GM21717 (cell line): ENCODE data around the gene BRSK2.
"Not testable (repeated sequence)": the region's sequence is repeated elsewhere in the genome, so short reads cannot be mapped to it uniquely, and the experiment has no call there.

Source experiments
- ATAC-seq: cut with Tn5 transposase; IDR thresholded peaks from one replicate; pipeline ENCODE4 v1.9.1; 2021; ENCODE audit warnings: mild to moderate bottlenecking, moderate library complexity; ENCODE audit not compliant: unreplicated experiment

BRSK2 gene

DNA sequence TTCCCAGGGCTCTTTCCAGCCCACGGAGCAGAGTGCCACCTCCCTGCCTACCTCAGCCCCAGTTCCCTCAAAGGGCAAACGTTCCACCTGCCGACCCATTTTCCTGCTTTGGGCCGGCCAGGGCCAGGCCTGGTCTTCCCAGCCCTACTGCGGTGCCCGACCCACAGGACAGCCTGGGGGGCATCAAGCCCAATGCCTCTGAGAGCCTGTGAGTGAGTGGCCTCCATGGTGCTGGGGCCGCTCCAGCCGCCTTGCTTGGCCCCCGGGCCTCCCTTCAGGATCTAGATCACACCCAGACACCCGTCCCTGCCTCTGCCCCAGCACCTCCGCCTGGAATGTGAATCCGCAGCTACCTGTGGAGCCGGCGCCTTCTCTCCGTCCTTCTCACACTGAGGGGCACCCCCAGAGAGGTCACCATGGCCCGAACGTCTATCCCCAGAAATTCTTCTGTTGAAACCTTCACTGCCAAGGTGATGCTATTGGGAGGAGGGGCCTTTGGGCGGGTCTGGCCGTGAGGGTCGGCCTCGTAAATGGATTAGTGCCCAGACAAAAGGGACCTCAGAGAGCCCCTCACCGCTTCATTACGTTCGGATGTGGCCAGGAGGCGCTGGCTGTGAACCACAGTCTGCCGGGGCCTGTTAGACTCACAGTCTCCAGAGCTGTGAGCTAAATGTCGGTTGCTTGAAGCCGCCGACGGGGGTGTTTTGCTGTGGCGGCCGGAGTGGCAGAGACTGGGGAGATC is 36.2 kb upstream of the BRSK2 start:
- ATAC-seq: no peak

DNA sequence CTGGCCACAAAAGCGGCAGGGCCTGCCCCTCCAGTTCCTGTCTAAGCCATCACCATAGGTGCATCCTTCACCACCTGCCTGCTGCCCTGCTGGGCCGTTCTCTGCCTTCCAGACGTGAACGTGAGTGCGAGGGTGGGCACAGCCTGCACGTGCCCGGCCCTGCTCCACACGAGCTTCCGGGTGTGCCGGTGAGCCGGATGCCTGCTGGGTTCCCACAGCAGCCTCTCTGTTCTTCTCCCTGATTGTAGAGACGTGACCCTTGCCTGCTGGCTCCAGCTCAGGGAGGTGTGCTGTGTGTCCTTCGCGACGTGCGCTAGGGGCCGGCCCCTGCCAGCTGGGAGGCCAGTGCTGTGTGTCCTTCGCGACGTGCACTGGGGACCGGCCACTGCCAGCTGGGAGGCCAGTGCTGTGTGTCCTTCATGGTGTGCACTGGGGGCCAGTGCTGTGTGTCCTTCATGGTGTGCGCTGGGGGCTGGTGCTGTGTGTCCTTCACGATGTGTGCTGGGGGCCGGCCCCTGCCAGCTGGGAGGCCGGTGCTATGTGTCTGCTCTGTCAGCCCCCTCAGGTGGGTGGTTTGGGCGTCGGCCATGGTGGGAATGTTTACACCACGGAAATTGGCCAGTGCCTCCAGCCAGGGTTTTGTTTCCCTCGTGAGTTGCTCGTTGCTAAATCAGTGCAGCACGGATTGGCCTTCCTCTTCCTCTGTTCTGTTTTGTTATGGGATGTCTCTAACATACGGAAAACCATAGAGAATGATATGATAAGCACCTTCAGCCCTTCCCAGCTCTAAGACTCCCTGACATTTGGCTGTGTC is 35.4 kb upstream of the BRSK2 start:
- ATAC-seq: no peak

DNA sequence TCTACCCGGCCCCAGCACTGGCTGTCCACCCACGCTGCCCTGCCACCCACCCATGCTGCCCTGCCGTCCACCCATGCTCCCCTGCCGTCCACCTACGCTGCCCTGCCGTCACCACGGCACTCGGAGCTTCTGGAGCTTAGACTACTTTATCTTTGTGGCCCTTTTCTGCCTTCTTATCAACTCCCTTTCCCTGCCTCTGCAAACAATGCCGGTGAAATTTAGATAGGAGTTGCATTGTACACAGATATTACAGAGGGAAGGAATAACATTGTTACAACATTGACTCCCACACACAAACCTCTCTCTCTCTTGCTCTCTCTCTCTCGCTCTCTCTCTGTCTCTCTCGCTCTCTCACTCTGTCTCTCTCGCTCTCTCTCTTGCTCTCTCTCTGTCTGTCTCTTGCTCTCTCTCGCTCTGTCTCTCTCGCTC is 33.7 kb upstream of the BRSK2 start:
- ATAC-seq: no peak

DNA sequence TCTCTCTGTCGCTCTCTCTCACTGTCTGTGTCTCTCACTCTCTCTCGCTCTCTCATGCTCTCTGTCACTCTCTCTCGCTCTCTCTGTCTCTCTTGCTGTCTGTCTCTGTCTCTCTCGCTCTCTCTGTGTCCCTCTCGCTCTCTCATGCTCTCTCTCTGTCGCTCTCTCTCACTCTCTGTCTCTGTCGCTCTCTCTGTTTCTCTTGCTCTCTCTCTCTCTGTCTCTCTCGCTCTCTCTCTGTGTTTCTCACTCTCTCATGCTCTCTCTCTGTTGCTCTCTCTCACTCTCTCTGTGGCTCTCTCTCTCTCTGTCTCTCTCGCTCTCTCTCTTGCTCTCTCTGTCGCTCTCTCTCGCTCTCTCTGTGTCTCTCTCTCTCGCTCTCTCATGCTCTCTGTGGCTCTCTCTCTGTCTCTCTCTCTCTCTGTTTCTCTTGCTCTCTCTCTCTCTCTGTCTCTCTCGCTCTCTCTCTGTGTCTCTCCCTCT is 33.2 kb upstream of the BRSK2 start:
- ATAC-seq: no peak

DNA sequence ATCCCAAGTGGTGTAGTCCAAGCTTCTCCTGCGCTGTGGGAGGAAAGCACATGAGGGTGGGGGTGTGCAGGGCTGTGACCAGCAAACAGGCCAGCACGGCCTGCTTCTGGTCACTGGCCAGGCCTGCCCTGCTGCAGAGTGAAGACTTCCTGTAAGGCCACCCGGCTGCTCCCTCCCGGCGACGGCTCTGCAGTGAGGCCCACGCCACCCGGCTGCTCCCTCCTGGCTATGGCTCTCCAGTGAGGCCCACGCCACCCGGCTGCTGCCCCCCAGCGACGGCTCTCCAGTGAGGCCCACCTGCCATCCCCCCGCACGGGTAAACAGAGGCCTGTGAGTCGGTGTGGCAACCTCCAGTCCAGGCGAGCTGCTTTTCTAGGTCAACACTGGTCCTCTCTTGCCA is 31.4 kb upstream of the BRSK2 start:
- no peak for ATAC-seq

DNA sequence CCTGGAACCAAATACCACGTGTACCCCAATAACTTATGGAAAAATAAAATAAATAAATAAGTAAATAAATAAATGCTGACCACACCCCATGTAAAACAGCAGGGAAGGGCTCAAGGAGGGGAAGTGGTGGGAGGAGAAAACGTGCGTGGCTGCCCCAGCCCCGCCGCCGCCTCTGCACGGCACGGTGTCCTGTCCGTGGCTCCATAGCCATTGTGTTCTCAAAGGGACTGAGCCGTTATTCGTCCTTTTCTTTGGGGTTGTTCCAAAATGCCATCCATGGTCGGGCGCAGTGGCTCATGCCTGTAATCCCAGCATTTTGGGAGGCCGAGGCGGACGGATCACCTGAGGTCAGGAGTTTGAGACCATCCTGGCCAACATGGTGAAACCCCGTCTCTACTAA is 30.8 kb upstream of the BRSK2 start:
- ATAC-seq: not testable (repeated sequence)

DNA sequence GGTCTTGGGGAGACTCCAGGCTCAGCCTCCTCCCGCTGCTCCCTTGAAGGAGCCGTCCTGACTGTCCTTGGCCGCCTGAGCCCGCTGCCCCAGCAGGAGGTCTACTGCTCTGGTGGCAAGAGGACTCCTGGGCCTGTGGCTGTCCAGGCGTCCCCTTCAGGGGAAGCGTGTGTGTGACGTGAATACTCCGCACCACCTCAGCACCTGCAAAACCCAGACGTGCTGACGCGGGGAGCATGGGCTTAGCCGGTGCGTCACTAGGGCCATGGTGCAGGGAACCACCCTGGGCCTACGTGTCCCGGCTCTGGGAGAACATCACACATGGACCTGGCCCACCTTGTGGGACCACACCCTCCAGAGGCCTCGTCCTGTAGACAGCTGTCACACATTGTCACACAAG is 30.2 kb upstream of the BRSK2 start:
- ATAC-seq: no peak

DNA sequence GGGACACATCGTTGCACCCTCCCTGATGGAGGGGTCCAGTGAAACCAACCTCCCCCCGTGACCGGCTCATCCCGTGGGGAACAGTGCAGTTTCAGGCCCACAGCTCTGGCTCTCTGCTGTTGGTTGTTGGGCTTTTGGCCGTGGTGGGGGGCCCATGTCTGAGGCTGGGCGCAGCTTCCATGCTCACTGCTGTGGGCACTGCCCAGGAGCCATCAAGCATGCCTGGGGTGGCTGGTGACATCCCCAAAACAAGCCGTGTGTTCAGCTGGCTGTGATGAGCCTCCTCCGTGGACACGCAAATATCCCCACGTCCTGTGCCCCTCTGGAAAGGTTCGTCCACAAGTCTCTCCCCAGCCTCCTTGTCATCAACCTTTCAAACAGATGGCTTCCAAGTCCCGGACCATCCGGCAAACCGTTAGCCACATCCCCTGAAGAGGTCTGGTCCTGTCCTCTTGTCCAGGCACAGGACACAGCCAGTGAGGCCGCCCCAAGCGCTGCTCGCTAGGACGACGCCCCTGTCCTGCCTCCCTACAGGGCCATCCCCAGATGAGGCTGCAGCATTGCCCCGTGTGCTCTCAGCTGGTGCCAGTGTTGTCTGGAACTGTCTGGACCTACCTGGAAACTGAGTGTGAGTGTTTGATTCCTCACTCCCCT is 29.4 kb upstream of the BRSK2 start:
- no peak for ATAC-seq

DNA sequence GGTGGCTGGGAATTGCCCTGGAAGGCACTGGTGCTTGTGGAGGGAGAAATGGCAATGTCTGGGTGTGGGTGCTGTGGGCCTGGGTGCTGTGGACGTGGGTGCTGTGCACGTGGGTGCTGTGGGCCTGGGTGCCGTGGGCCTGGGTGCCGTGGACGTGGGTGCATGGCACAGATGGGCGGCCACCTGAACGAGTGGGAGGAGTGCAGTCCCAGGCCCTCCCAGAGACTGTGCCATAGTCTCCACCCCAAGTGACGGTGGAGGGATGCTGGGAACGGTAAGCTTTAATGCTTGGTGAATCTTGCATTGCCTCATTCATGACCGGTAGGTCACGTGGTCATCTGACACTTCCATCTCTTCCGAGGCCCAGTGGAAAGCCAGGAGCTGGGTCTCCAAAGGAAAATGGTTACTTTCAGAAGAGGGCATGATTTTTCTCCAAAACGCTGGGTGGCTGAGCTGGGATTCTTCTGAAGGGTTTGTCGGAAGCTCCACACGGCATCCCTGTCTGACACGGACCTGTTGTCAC is 28.8 kb upstream of the BRSK2 start:
- no peak for ATAC-seq

DNA sequence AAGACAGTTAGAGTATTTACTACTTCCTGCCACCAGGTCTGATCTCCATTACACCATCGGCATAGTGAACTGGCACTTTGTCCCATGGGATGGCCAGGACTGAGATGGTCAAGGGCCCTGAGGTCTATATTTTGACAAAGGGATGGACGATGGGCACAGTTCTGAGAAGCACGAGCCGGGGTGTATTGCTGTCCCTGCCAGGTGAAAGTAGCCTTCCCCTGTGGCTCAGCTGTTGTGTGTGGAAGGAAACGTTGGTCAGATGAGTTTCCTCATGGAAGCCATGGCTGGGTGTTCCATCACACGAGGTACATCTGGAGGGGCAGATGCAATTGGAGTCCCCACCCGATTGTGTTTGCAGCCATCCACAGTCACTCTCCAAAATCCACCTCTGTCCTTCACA is 27.9 kb upstream of the BRSK2 start:
- ATAC-seq: no peak

DNA sequence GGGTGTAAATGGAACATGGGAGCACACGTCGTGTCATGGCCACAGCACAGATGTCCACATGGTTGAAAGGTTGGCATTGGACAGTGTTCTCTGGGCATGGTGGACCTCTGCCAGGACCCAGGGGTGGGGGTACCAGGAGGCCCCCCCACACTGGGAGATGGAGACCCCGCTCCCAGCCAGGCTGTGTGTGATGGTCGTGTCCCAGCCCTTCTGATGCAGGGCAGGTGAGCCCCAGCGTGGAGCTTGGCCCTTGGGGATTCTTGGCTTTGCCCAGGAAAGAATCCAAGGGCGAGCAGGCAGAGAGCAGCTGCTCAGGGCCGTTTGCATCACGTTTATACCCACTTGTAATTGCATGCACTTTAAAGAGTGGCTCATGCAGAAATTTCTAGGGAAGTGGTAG is 22.0 kb upstream of the BRSK2 start:
- no peak for ATAC-seq

DNA sequence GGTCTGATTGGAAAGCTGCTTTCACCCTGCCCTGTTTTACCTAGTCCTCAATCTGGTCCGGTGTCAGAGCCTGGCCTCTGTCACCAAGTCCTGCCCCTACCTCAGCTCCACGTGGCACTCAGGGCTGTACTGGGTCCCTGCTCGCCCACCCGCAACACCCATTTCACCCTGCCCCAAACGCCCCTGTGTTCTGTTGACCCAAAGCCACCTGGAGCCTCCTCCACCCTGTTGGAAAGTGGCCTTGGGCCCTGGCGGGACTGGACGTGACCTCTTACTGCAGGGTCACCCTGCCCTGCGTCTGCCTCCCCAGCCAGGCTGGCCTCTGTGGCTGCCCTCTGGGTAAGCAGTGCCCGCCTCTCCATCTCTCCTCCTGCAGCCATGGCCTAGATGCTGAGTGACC is 21.5 kb upstream of the BRSK2 start:
- ATAC-seq: no peak

DNA sequence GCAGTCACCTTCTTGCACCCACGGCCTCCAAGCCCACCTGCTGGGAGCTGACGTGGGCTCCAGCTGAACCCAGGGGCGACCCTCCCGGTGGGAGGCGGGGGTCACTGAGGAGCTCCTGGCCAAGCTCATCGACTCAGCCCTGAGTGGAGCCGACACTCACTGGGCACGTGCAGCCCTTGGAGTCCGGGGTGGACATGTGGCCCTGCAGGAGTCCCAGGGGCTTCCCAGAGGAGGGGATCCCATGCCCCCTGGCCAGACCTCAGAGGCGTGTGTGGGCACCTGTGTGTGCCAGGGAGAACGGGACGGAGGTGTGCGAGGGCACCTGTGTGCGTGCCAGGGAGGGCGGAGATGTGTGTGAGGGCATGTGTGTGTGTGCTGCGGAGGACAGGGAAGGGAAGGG is 20.8 kb upstream of the BRSK2 start:
- ATAC-seq: no peak

DNA sequence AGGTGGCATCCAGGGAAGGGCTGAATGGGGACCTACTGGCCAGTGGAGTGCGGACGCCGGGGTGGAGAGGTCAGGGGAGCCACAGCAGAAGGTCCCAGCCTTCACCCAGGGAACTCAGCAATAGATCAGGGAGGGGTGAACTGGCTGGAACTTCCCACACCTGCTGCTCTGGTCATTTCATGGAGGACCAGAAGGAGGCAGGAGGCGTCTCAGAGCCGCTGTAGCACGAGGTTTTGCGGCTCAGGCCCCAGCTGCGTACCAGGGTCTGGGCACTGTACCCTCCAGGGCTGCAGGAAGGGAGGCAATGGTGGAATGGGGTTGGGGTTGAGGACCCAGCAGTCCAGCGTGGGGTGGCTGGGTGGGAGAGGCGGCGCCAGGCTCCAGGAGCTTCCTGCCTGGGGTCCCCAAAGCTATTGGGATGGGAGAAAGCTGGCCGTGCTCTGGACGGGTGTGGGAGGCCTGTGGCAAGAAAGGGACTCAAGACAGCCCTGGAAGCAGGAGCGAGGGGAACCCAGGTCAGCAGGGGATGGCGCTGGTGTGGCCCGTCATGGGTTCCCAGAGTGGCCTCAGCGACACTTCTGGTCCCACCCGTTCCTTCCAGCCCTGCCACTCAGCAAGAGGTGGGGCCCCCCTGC is 20.2 kb upstream of the BRSK2 start:
- no peak for ATAC-seq

DNA sequence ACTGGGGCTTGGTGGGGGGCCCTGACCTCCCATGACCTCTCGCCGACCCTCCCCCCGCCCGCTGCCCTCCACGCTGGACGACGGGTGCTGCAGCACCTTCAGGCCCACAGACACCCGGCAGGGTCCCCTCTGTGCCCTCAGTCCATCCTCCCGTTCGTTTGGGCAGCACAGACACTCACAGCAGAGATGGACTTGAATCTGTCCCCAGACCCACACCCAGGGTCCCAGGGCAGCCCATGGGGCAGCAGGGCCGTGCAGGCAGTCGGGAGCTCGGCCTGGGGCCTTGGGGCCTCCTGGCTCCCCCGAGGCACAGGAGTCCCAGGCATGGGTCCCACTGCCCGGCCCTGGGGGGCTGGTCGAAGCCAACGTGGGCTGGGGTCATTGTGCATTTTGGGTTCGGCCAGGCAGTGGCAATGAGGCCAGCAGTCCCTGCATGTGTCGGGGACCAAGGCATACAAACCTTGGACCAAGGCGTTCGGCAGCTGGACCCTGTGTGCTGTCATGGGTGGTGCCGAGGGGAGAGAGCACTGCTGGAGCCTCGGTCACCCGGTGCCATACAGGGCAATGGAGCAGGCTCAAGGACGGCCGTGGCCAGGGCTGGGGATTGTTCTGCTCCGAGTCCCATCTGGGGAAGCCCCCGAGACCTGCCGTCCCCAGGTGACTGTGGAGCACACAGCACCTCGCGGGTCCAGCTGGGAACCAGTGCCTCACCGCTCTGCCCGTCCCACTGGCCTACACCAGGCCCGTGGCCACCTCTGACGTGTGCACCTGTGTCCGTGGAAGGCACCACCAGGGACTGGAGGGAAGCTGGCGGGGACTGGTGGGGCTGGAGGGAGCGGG is 19.3 kb upstream of the BRSK2 start:
- no peak for ATAC-seq

DNA sequence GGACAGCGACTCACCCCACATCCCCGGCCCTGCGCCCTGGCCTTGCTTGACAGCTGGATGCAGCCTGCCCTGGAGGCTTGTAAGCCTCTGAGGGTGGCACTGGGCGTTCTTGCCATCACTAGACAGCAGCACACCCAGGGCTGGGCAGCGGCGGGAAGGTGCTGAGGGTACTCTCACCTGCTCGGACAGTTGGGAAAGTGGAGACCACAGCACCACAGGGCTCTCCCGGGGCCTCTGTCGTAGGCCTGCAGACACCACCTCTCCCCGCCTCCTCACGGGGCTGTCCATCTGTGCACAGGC is 18.8 kb upstream of the BRSK2 start:
- no peak for ATAC-seq

DNA sequence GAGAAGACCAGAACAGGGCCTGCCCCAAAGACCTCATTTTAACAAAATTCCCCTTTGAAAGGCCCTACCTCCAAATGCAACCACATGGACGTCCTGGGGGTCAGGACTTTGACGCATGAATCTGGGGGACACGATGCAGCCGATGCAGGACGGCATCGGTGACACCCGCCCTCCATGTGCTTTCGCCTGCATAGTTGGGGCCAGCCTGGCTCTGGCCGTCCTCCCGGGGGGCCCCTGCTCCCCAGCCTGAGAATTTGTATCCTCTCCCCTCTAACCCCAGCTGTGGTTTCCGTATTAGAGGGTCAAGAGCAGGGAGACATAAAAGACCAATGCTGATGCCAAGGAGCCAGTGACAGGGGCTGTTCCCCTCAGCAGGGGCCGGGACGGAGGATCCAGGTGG is 18.4 kb upstream of the BRSK2 start:
- ATAC-seq: no peak

DNA sequence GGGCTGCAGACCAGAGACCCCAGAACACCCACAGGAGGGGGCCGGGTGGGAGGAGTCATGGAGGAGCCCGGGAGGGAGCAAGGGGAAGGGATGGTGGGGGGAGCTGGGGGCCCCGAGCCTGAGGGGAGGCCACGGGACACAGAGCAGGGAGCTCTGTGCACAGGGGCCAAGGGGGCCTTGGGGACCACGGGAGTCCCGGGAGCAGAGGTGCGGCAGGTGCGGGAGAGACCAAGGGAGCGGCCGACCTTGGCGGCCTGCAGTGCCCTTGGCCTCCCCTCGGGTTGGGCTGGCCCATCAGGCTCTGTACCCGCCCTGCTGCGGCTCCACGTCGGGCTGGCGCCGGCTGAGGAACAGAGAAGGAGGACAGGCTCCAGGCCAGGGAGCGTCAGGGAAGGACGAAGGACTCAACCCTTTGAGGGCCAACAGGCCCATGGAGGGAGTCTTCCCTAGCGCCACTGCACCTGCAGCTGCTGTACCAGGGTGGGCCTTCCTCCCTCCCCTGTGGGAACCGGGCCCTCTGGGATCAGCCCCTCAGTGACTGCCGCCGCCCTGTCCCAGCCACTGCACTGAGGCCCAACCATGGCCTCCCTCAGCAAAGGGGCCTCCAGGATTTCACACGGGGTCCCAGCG is 17.8 kb upstream of the BRSK2 start:
- no peak for ATAC-seq

DNA sequence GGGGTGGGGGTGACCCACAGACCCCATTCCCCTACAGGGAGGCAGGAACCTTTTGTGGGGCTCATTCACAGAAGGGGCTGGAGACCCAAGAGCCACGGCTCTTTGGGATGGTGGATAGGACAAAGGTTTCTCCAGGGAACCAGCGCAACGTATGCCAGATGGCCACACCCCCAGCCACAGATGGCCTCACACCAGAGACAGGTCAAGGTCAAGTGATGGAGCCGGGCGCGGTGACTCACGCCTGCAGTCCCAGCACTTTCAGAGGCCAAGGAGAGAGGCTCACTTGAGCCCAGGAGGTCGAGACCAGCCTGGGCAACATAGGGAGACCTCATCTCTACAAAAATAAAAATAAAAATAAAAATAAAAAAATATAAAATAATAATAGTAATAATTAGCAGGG is 17.1 kb upstream of the BRSK2 start:
- no peak for ATAC-seq
